ENCODE data around the gene VAV3. TPM values are rescaled to one million over a fixed set of nuclear protein-coding genes. Genes with fewer than 3 reads are reported as not detected.

The VAV3 gene
- total and polyA plus RNA-seq, 8 donors = 7.1 to 21.4 (median 12.8) TPM

DNA sequence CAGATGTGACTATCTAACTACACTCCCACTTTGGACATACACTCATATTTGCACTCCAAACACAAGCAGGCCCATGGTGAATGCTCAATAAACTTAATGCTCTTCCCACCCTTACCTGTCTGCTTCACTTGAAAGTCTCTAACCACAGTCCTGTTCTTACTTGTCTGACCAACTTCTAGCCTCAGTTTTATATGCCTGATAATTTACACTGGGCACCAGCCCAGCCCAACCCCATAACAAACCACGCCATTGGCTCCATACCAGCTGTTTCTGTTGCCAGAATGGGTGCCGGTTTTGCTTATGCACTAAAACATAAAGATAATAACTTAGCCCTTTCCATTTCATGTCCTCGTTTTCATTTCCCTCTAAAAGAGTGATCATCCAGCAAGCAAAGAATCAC is 428.7 kb downstream of the VAV3 start:
- TF ChIP-seq, protein P1, sequence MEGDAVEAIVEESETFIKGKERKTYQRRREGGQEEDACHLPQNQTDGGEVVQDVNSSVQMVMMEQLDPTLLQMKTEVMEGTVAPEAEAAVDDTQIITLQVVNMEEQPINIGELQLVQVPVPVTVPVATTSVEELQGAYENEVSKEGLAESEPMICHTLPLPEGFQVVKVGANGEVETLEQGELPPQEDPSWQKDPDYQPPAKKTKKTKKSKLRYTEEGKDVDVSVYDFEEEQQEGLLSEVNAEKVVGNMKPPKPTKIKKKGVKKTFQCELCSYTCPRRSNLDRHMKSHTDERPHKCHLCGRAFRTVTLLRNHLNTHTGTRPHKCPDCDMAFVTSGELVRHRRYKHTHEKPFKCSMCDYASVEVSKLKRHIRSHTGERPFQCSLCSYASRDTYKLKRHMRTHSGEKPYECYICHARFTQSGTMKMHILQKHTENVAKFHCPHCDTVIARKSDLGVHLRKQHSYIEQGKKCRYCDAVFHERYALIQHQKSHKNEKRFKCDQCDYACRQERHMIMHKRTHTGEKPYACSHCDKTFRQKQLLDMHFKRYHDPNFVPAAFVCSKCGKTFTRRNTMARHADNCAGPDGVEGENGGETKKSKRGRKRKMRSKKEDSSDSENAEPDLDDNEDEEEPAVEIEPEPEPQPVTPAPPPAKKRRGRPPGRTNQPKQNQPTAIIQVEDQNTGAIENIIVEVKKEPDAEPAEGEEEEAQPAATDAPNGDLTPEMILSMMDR (IDR thresholded peaks at IDR 0.05) = no peak
- intact Hi-C loops (cut with DNase I) = no loop called here
- Histone ChIP-seq H3K9me3 (no peaks in the 10 kb centered on the region), H3K27me3 (no peaks in the 10 kb centered on the region), H3K27ac (no peak overlapping the region), H3K36me3 (no peaks in the 10 kb centered on the region), H3K4me1 (no peaks in the 10 kb centered on the region), H3K4me3 (no peak overlapping the region)
- no peak for FAIRE-seq
- 40 to 45% methylated on average over 3 of the region's 3 CpGs for WGBS, 2 donors
- no peak for DNase-seq
- ATAC-seq = no peak

DNA sequence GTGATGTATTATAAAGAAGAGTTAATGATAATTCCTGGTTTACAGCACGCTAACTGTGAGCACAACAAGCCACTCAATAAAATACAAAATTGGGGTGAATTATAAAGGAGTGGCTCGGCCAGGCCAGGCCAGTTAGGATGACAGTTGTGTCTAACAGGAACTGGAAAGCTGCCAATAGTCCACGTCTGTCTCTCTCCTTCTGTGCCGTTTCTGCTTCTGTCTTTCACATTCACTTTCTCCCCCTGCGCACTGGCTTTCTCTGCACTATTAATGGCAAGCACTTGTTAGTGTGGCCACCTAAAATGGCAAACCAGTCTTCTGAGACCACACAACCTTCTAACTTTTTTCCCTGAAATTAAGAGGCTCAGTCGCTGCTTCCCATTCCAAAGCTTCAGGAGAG is 429.9 kb downstream of the VAV3 start:
- FAIRE-seq (no peak), DNase-seq (no peak), ATAC-seq (peak in 1 of 4 donors; percentile 13)
- intact Hi-C loops (cut with DNase I) = no loop called here
- Histone ChIP-seq H3K27me3 (no peaks in the 10 kb centered on the region), H3K9me3 (no peaks in the 10 kb centered on the region), H3K27ac (no peak overlapping the region), H3K4me3 (no peak overlapping the region), H3K4me1 (no peaks in the 10 kb centered on the region), H3K36me3 (no peaks in the 10 kb centered on the region)
- TF ChIP-seq, protein P1 (IDR thresholded peaks at IDR 0.05) = no peak
- 72% methylated on average over 6 of the region's 6 CpGs for WGBS, 2 donors

GRCh38 chr1:107534632-107535031 is 430.3 kb downstream of the VAV3 start:
- no peak for ATAC-seq
- FAIRE-seq = no peak
- Histone ChIP-seq H3K36me3 (no peaks in the 10 kb centered on the region), H3K27me3 (no peaks in the 10 kb centered on the region), H3K4me3 (no peak overlapping the region), H3K9me3 (no peaks in the 10 kb centered on the region), H3K27ac (no peak overlapping the region), H3K4me1 (no peaks in the 10 kb centered on the region)
- DNase-seq = no peak
- intact Hi-C loops (cut with DNase I) = no loop called here
- 70 to 78% methylated on average over 1 of the region's 1 CpG for WGBS, 2 donors
- TF ChIP-seq, protein P1 (IDR thresholded peaks at IDR 0.05) = no peak

GRCh38 chr1:107533436-107533835 is 431.5 kb downstream of the VAV3 start:
- no peak overlapping the region for H3K27ac ChIP-seq
- DNase-seq = no peak
- no peaks in the 10 kb centered on the region for H3K4me1 ChIP-seq
- H3K4me3 ChIP-seq = no peak overlapping the region
- intact Hi-C loops (cut with DNase I) = no loop called here
- 66 to 87% methylated on average over 2 of the region's 2 CpGs for WGBS, 2 donors
- no peak for ATAC-seq
- FAIRE-seq = no peak
- TF ChIP-seq, protein P1 (IDR thresholded peaks at IDR 0.05) = no peak
- H3K9me3 ChIP-seq = no peaks in the 10 kb centered on the region
- H3K36me3 ChIP-seq = no peaks in the 10 kb centered on the region
- H3K27me3 ChIP-seq = no peaks in the 10 kb centered on the region

DNA sequence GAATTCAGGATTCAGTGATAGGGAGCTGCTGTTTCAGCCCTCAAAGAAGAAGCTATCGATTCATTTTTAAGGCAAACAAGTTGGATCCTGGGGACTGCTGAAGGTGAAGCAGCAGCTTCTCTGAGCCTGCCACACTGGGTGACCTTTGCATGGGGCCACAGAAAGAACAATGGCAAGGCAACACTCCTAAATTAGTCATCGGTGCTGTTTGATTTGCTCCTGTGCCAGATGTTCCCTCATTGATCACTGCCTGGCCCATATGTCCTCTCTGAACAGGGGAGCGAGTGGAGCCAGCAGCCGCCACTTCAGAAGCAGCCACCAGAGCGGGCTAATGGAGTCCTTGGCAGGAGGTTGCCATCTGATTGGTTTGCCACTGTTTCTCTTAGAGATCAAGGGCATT is 432.7 kb downstream of the VAV3 start:
- Histone ChIP-seq H3K4me1 (no peaks in the 10 kb centered on the region), H3K9me3 (no peaks in the 10 kb centered on the region), H3K27me3 (no peaks in the 10 kb centered on the region), H3K27ac (no peak overlapping the region), H3K4me3 (no peak overlapping the region), H3K36me3 (no peaks in the 10 kb centered on the region)
- FAIRE-seq (no peak), DNase-seq (peak in 2 of 6 donors; percentile 7 to 14), ATAC-seq (peak in 3 of 4 donors; percentile 36 to 78 (median 58))
- intact Hi-C loops (cut with DNase I) = no loop called here
- TF ChIP-seq, protein P1 (IDR thresholded peaks at IDR 0.05) = no peak
- 34 to 36% methylated on average over 5 of the region's 5 CpGs for WGBS, 2 donors

All from pancreas (tissue), 10 donors.